K562 (cell line): ENCODE measurements around the gene CD22. TPM values are rescaled to one million over a fixed set of nuclear protein-coding genes. Genes with fewer than 3 reads are reported as not detected.

Experiments
- BCOR ChIP-seq: fragments of 450-650 bp; IDR thresholded peaks from 2 replicates; pipeline ENCODE4 v1.6.1; 2016
- FUS ChIP-seq: fragments of 200-400 bp; formaldehyde crosslinking; optimal IDR thresholded peaks from 2 replicates; pipeline ENCODE3; 2017; ENCODE audit warnings: low read depth, low read length
- HNRNPUL1 ChIP-seq: fragments of 200-400 bp; formaldehyde crosslinking; IDR thresholded peaks from 2 replicates; pipeline ENCODE4 v1.6.1; 2017; ENCODE audit warnings: low read length
- JUN ChIP-seq, 2 experiments: sonication (generic) in 1 of 2; formaldehyde crosslinking in 1 of 2; IDR thresholded peaks; 2 replicates each; pipeline versions ENCODE4 v1.6.1 to v1.8.0; 2012 to 2022; ENCODE audit warnings: borderline replicate concordance in 2 of 2, mild to moderate bottlenecking in 2 of 2, improper control_type of control experiment in 1 of 2, low read depth in 1 of 2, low read length in 1 of 2, missing genetic modification reagents in 1 of 2
- KDM4B ChIP-seq, 2 experiments: fragments of 450-650 bp in 1 of 2; sonication (generic) in 1 of 2; IDR thresholded peaks; 2 replicates each; pipeline ENCODE4 v1.6.1; 2016 to 2017; ENCODE audit warnings: borderline replicate concordance in 2 of 2, antibody characterized with exemption in 1 of 2, low read depth in 1 of 2, mild to moderate bottlenecking in 1 of 2
- MAFK ChIP-seq: IDR thresholded peaks from 2 replicates; pipeline ENCODE4 v1.6.1; 2011; ENCODE audit warnings: low read length, improper control_type of control experiment
- MIER1 ChIP-seq: fragments of 450-650 bp; IDR thresholded peaks from 2 replicates; pipeline ENCODE4 v1.6.1; 2016; ENCODE audit warnings: antibody characterized with exemption, mild to moderate bottlenecking, low read depth
- MYNN ChIP-seq, 2 experiments: sonication (generic); formaldehyde crosslinking in 1 of 2; IDR thresholded peaks; 2 replicates each; pipeline versions ENCODE4 v1.5.0 to v1.6.1; 2016 to 2020; ENCODE audit warnings: antibody characterized with exemption in 1 of 2, missing genetic modification reagents in 1 of 2
- NR3C1 ChIP-seq: sonication (generic); formaldehyde crosslinking; IDR thresholded peaks from 2 replicates; pipeline ENCODE4 v1.8.1; 2022; ENCODE audit warnings: missing genetic modification reagents
- PPARD ChIP-seq: fragments of 250-450 bp; sonication (Bioruptor Pico); IDR thresholded peaks from 2 replicates; pipeline ENCODE4 v1.8.0; 2022; ENCODE audit warnings: inconsistent platforms, mild to moderate bottlenecking, moderate library complexity
- TFAM ChIP-seq: fragments of 250-450 bp; sonication (Bioruptor Pico); conservative IDR thresholded peaks from 2 replicates; pipeline ENCODE4 v1.5.0; 2021; ENCODE audit warnings: mild to moderate bottlenecking, moderate library complexity
- ZFP30 ChIP-seq: fragments of 250-450 bp; sonication (Bioruptor Pico); IDR thresholded peaks from 2 replicates; pipeline ENCODE4 v1.8.0; 2022; ENCODE audit warnings: moderate library complexity, mild to moderate bottlenecking, inconsistent platforms, borderline replicate concordance
- ZNF232 ChIP-seq: sonication (generic); formaldehyde crosslinking; IDR thresholded peaks from 2 replicates; pipeline ENCODE4 v1.8.0; 2022; ENCODE audit warnings: mild to moderate bottlenecking, missing genetic modification reagents
- ZNF561 ChIP-seq: fragments of 450-650 bp; formaldehyde crosslinking; conservative IDR thresholded peaks from 2 replicates; pipeline ENCODE4 v1.4.0; 2020; ENCODE audit warnings: mild to moderate bottlenecking, moderate library complexity
- ZNF586 ChIP-seq: fragments of 450-650 bp; formaldehyde crosslinking; conservative IDR thresholded peaks from 2 replicates; pipeline ENCODE4 v1.4.0; 2020; ENCODE audit warnings: mild to moderate bottlenecking, moderate library complexity
- polyA plus RNA-seq, 8 experiments: library from polyadenylated mRNA; depleted of rRNA in 4 of 8; stranded (reverse) in 5 of 8; unstranded in 3 of 8; fragments of >200 nt; fragmentation: Nextera tagmentation in 2 of 8; fragmentation: Illumina TruSeq in 1 of 8; extraction: Ambion mirVana in 2 of 8; extraction: Trizol in 1 of 8; gene quantifications; 2 replicates each; pipeline versions ENCODE4 v1.2.1 to v1.2.3, GENCODE V29; 2011 to 2014; ENCODE audit warnings: inconsistent platforms in 1 of 8, missing spikeins in 1 of 8
- total RNA-seq, 7 experiments: library from RNA; depleted of rRNA in 6 of 7; stranded (reverse); fragments of >200 nt in 6 of 7; fragmentation: Illumina TruSeq in 2 of 7; extraction: Trizol in 2 of 7; gene quantifications; 2 replicates each; pipeline versions ENCODE4 v1.2.1 to v1.2.3, GENCODE V29; 2011 to 2021; ENCODE audit warnings: low replicate concordance in 1 of 7
- TF ChIP-seq, protein P1 (sequence below): sonication (generic); formaldehyde crosslinking; IDR thresholded peaks from 2 replicates; pipeline ENCODE4 v1.8.1; 2023; ENCODE audit warnings: missing genetic modification reagents, mild to moderate bottlenecking, borderline replicate concordance
- TF ChIP-seq, protein P2 (sequence below): fragments of 200-400 bp; formaldehyde crosslinking; IDR thresholded peaks from 2 replicates; pipeline ENCODE4 v1.6.1; 2017; ENCODE audit warnings: mild to moderate bottlenecking, low read depth, low read length, moderate library complexity
- TF ChIP-seq, protein P3 (sequence below): fragments of 450-650 bp; formaldehyde crosslinking; IDR thresholded peaks from 2 replicates; pipeline ENCODE4 v1.4.0; 2020; ENCODE audit warnings: mild to moderate bottlenecking, moderate library complexity

CD22 gene
- total and polyA plus RNA-seq, 9 of the 15 experiments (the other 6 are each of a cell fraction or from before 2014, with no cell fraction given), result 0.29 to 5.0 (median 3.5) TPM

DNA sequence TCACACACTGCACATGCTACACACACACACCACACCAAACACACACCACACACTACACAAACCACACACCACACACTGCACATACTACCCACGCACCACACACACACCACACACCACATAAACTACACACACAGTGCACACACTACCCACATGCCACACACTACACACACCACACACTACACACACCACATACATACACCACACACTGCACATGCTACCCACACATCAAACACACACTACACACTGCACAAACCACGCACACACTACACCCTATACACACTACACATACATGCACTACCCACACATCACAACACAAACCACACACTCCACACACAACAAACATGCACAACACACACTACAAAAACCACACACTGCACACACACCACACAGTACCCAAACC is 31.1 kb upstream of the CD22 start (continued):
- TF ChIP-seq, protein P1, sequence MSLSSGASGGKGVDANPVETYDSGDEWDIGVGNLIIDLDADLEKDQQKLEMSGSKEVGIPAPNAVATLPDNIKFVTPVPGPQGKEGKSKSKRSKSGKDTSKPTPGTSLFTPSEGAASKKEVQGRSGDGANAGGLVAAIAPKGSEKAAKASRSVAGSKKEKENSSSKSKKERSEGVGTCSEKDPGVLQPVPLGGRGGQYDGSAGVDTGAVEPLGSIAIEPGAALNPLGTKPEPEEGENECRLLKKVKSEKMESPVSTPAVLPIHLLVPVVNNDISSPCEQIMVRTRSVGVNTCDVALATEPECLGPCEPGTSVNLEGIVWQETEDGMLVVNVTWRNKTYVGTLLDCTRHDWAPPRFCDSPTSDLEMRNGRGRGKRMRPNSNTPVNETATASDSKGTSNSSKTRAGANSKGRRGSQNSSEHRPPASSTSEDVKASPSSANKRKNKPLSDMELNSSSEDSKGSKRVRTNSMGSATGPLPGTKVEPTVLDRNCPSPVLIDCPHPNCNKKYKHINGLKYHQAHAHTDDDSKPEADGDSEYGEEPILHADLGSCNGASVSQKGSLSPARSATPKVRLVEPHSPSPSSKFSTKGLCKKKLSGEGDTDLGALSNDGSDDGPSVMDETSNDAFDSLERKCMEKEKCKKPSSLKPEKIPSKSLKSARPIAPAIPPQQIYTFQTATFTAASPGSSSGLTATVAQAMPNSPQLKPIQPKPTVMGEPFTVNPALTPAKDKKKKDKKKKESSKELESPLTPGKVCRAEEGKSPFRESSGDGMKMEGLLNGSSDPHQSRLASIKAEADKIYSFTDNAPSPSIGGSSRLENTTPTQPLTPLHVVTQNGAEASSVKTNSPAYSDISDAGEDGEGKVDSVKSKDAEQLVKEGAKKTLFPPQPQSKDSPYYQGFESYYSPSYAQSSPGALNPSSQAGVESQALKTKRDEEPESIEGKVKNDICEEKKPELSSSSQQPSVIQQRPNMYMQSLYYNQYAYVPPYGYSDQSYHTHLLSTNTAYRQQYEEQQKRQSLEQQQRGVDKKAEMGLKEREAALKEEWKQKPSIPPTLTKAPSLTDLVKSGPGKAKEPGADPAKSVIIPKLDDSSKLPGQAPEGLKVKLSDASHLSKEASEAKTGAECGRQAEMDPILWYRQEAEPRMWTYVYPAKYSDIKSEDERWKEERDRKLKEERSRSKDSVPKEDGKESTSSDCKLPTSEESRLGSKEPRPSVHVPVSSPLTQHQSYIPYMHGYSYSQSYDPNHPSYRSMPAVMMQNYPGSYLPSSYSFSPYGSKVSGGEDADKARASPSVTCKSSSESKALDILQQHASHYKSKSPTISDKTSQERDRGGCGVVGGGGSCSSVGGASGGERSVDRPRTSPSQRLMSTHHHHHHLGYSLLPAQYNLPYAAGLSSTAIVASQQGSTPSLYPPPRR (CRISPR knock-in tag), result no peak
- TF ChIP-seq, protein P2, sequence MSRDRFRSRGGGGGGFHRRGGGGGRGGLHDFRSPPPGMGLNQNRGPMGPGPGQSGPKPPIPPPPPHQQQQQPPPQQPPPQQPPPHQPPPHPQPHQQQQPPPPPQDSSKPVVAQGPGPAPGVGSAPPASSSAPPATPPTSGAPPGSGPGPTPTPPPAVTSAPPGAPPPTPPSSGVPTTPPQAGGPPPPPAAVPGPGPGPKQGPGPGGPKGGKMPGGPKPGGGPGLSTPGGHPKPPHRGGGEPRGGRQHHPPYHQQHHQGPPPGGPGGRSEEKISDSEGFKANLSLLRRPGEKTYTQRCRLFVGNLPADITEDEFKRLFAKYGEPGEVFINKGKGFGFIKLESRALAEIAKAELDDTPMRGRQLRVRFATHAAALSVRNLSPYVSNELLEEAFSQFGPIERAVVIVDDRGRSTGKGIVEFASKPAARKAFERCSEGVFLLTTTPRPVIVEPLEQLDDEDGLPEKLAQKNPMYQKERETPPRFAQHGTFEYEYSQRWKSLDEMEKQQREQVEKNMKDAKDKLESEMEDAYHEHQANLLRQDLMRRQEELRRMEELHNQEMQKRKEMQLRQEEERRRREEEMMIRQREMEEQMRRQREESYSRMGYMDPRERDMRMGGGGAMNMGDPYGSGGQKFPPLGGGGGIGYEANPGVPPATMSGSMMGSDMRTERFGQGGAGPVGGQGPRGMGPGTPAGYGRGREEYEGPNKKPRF, result no peak
- TF ChIP-seq, protein P3, sequence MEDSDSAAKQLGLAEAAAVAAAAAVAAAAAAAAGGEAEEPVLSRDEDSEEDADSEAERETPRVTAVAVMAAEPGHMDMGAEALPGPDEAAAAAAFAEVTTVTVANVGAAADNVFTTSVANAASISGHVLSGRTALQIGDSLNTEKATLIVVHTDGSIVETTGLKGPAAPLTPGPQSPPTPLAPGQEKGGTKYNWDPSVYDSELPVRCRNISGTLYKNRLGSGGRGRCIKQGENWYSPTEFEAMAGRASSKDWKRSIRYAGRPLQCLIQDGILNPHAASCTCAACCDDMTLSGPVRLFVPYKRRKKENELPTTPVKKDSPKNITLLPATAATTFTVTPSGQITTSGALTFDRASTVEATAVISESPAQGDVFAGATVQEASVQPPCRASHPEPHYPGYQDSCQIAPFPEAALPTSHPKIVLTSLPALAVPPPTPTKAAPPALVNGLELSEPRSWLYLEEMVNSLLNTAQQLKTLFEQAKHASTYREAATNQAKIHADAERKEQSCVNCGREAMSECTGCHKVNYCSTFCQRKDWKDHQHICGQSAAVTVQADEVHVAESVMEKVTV (CRISPR knock-in tag), result no peak
- TF ChIP-seq MAFK (no peak), ZNF586 (CRISPR knock-in tag) (no peak), ZFP30 (no peak), TFAM (CRISPR knock-in tag) (no peak), PPARD (CRISPR knock-in tag) (no peak), FUS (no peak), ZNF561 (CRISPR knock-in tag) (no peak), HNRNPUL1 (no peak), MIER1 (no peak), KDM4B (IDR thresholded peaks at IDR 0.05; ENCODE audit: borderline replicate concordance in 2 of 2, low read depth in 1 of 2) (no peak), JUN (IDR thresholded peaks at IDR 0.05; ENCODE audit: borderline replicate concordance, low read depth, low read length) (no peak), JUN (CRISPR knock-in tag; IDR thresholded peaks at IDR 0.05; ENCODE audit: borderline replicate concordance) (no peak), BCOR (no peak), ZNF232 (CRISPR knock-in tag) (no peak), NR3C1 (CRISPR knock-in tag) (no peak), MYNN (IDR thresholded peaks at IDR 0.05) (no peak), MYNN (CRISPR knock-in tag; IDR thresholded peaks at IDR 0.05) (no peak)
